IMR-90 (cell line): Measurements from ENCODE around the gene RASSF4. TPM values are rescaled to one million over a fixed set of nuclear protein-coding genes. Genes with fewer than 3 reads are reported as not detected.

Source experiments
- ATAC-seq: fragments of 200-7000 bp; cut with Tn5 transposase; 2 replicates; pipeline ENCODE4 v1.9.1; 2020; ENCODE audit warnings: low read depth, mild to moderate bottlenecking, moderate library complexity
- BruUV-seq: library from RNA; stranded (reverse); fragments of 400-500 nt; replicated peaks from 2 replicates; lab custom pipeline; 2021; lab: Mats Ljungman, UMichigan
- CTCF ChIA-PET: fragments of 300-600 bp; formaldehyde crosslinking; extraction: SDS; loops from one replicate; lab custom pipeline; 2021; ENCODE audit warnings: antibody characterized with exemption; lab: Yijun Ruan, JAX
- POLR2A ChIA-PET: fragments of 300-600 bp; sonication (Branson Sonifier 250); formaldehyde crosslinking; loops from one replicate; lab custom pipeline; 2022; ENCODE audit warnings: antibody characterized with exemption; ENCODE audit not compliant: unreplicated experiment; lab: Charles Lee
- DNase-seq: peaks from one replicate; pipeline ENCODE4 v3.0.0; 2013
- H2AFZ ChIP-seq: replicated peaks from 2 replicates; pipeline ENCODE3; 2013; ENCODE audit warnings: low read length, mild to moderate bottlenecking; ENCODE audit not compliant: poor library complexity
- H2AK5ac ChIP-seq: 2 replicates; pipeline ENCODE4 v1.6.1; 2013; ENCODE audit warnings: low read depth, low read length, inconsistent platforms
- H2AK9ac ChIP-seq: replicated peaks from 2 replicates; pipeline ENCODE3; 2013; ENCODE audit warnings: mild to moderate bottlenecking, low read depth, low read length, moderate library complexity; ENCODE audit not compliant: poor library complexity
- H2BK120ac ChIP-seq: 2 replicates; pipeline ENCODE4 v1.6.1; 2013; ENCODE audit warnings: low read depth, low read length, inconsistent platforms
- H2BK15ac ChIP-seq: 3 replicates; pipeline ENCODE4 v1.6.1; 2013; ENCODE audit warnings: low read depth, low read length, inconsistent platforms
- H2BK20ac ChIP-seq: 2 replicates; pipeline ENCODE4 v1.6.1; 2013; ENCODE audit warnings: low read depth, mild to moderate bottlenecking, inconsistent platforms, low read length, moderate library complexity
- H2BK5ac ChIP-seq: 2 replicates; pipeline ENCODE4 v1.6.1; 2013; ENCODE audit warnings: mild to moderate bottlenecking, low read depth, low read length, inconsistent platforms; ENCODE audit not compliant: poor library complexity, severe bottlenecking
- H3K14ac ChIP-seq: replicated peaks from 2 replicates; pipeline ENCODE4 v1.6.1; 2013; ENCODE audit warnings: low read depth, low read length, inconsistent platforms
- H3K18ac ChIP-seq: 2 replicates; pipeline ENCODE4 v1.6.1; 2013; ENCODE audit warnings: low read depth, low read length, control low read depth
- H3K23ac ChIP-seq: 2 replicates; pipeline ENCODE4 v1.6.1; 2013; ENCODE audit warnings: low read depth, low read length, inconsistent platforms
- H3K27ac ChIP-seq: 2 replicates; pipeline ENCODE4 v1.5.1; 2013; ENCODE audit warnings: mild to moderate bottlenecking, control low read depth, low read length; ENCODE audit not compliant: insufficient read depth
- H3K27me3 ChIP-seq: 2 replicates; pipeline ENCODE4 v1.6.1; 2013; ENCODE audit warnings: low read length; ENCODE audit not compliant: control insufficient read depth, insufficient read depth
- H3K36me3 ChIP-seq: 2 replicates; pipeline ENCODE4 v1.6.1; 2013; ENCODE audit warnings: low read length, mixed read lengths; ENCODE audit not compliant: control insufficient read depth, insufficient read depth
- H3K4ac ChIP-seq: 2 replicates; pipeline ENCODE4 v1.6.1; 2013; ENCODE audit warnings: low read depth, low read length, inconsistent platforms
- H3K4me1 ChIP-seq: 2 replicates; pipeline ENCODE4 v1.6.1; 2013; ENCODE audit warnings: low read length, mixed read lengths; ENCODE audit not compliant: control insufficient read depth, insufficient read depth
- H3K4me2 ChIP-seq: 2 replicates; pipeline ENCODE4 v1.6.1; 2013; ENCODE audit warnings: low read depth, mild to moderate bottlenecking, control low read depth, low read length, moderate library complexity
- H3K4me3 ChIP-seq: 2 replicates; pipeline ENCODE4 v1.5.1; 2013; ENCODE audit warnings: low read depth, mild to moderate bottlenecking, control low read depth, low read length, moderate library complexity; ENCODE audit not compliant: insufficient read depth
- H3K56ac ChIP-seq: 2 replicates; pipeline ENCODE4 v1.6.1; 2013; ENCODE audit warnings: low read length, inconsistent platforms; ENCODE audit not compliant: insufficient read depth; ENCODE audit errors: extremely low read depth
- H3K79me1 ChIP-seq, 2 experiments: 2 replicates each; pipeline ENCODE4 v1.6.1; 2013; ENCODE audit warnings: low read length in 2 of 2, inconsistent platforms in 1 of 2, low read depth in 1 of 2
- H3K9ac ChIP-seq: 2 replicates; pipeline ENCODE4 v1.6.1; 2013; ENCODE audit warnings: low read depth, low read length, control low read depth
- H3K9me1 ChIP-seq: 2 replicates; pipeline ENCODE4 v1.6.1; 2013; ENCODE audit warnings: low read length, inconsistent platforms; ENCODE audit not compliant: insufficient read depth
- H3K9me3 ChIP-seq: 2 replicates; pipeline ENCODE4 v1.6.1; 2013; ENCODE audit warnings: low read length; ENCODE audit not compliant: control insufficient read depth, insufficient read depth
- H4K20me1 ChIP-seq: 2 replicates; pipeline ENCODE4 v1.6.1; 2013; ENCODE audit warnings: low read length, inconsistent platforms; ENCODE audit not compliant: insufficient read depth
- H4K5ac ChIP-seq: 2 replicates; pipeline ENCODE4 v1.6.1; 2013; ENCODE audit warnings: mild to moderate bottlenecking, low read depth, low read length, control low read depth
- H4K8ac ChIP-seq, 2 experiments: 2 replicates each; pipeline ENCODE4 v1.6.1; 2013; ENCODE audit warnings: low read depth in 2 of 2, low read length in 2 of 2, control low read depth in 1 of 2, inconsistent platforms in 1 of 2
- H4K91ac ChIP-seq: 2 replicates; pipeline ENCODE4 v1.6.1; 2013; ENCODE audit warnings: low read depth, low read length, inconsistent platforms; ENCODE audit not compliant: insufficient read depth
- CHD1 ChIP-seq: IDR thresholded peaks from 2 replicates; pipeline ENCODE4 v1.6.1; 2012; ENCODE audit warnings: low read depth, low read length, improper control_type of control experiment
- FOS ChIP-seq: fragments of 150-350 bp; IDR thresholded peaks from 2 replicates; pipeline ENCODE4 v1.6.1; 2016; ENCODE audit warnings: low read depth, low read length
- RAD21 ChIP-seq: IDR thresholded peaks from 2 replicates; pipeline ENCODE4 v1.6.1; 2012; ENCODE audit warnings: low read length, improper control_type of control experiment
- RCOR1 ChIP-seq: IDR thresholded peaks from 2 replicates; pipeline ENCODE4 v1.6.1; 2012; ENCODE audit warnings: mild to moderate bottlenecking, low read length, improper control_type of control experiment; ENCODE audit not compliant: insufficient replicate concordance
- RFX5 ChIP-seq: IDR thresholded peaks from 2 replicates; pipeline ENCODE4 v1.8.0; 2012; ENCODE audit warnings: low read depth, mild to moderate bottlenecking, low read length, moderate library complexity
- WGBS, 2 experiments: methylation state at CpG; one replicate each; pipeline versions ENCODE4 v1.1.5 to v1.1.7; 2013; ENCODE audit warnings: missing lambda C conversion rate in 2 of 2; ENCODE audit not compliant: insufficient read length in 1 of 2; ENCODE audit errors: extremely low coverage in 2 of 2; 5-methylcytosine and 5-hydroxymethylcytosine counted together
- dilution Hi-C: fragments of 300-500 bp; cut with HindIII; formaldehyde crosslinking; loops from one replicate; pipeline ENCODE4 v1.14.3; 2018; ENCODE audit warnings: low sequenced_read_pairs; ENCODE audit not compliant: unreplicated experiment
- in situ Hi-C: fragments of 300-500 bp; cut with MboI; formaldehyde crosslinking; loops from 3 replicates; pipeline ENCODE4 v1.14.3; 2019; ENCODE audit warnings: low sequenced_read_pairs, inconsistent platforms, mixed read lengths
- intact Hi-C: fragments of 100-400 bp; cut with micrococcal nuclease; formaldehyde crosslinking; loops from 2 replicates; pipeline ENCODE4 v1.10.0; 2022
- polyA plus RNA-seq, 3 experiments: library from polyadenylated mRNA; depleted of rRNA; stranded (reverse); fragments of >200 nt; gene quantifications; 2 replicates each; pipeline ENCODE4 v1.2.3, GENCODE V29; 2012; ENCODE audit warnings: low replicate concordance in 1 of 3
- total RNA-seq: library from RNA; depleted of rRNA; stranded (reverse); fragments of >200 nt; gene quantifications from 2 replicates; pipeline ENCODE4 v1.2.3, GENCODE V29; 2012
- TF ChIP-seq, protein P1 (sequence below): fragments of 150-350 bp; IDR thresholded peaks from 2 replicates; pipeline ENCODE4 v1.6.1; 2017; ENCODE audit warnings: mild to moderate bottlenecking, antibody characterized with exemption, low read length, low read depth

The RASSF4 gene
- total and polyA plus RNA-seq, 2 of the 4 experiments (the other 2 are of a cell fraction): 5.9 to 8.6 TPM

DNA sequence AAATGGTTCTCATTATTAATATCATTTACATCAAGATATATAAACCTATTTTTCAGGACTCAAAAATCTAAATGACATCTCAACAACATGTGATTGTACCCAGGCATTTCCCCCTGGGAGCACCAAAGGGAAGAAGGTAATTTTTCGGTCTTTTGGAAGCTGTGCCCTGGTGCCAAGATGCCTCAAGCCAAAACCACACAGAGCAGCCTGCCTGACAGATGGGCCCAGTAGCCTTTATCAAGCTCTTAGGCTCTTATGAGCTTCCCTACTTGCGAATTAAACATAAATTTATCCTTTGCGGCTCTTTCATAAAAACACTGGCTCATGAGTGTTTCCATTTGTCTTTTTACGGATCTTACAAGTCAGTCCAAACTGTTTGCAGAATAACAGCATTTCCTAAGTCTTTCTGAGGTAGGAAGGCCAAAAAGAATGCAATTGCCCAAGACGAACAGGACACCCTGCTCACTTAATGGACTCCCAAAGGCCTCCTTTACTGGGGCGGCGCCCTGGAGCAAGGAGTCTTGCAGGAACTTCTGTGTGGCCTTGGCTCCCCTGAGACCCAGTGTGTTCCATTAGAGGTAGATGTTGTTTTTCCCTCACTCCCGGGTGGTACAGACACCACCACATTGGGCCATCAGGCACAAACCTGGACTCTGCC lies 4.1 kb upstream of the RASSF4 start:
- no peak overlapping the region for H2AK9ac ChIP-seq
- DNase-seq: no peak
- H4K5ac ChIP-seq: no peak overlapping the region
- ChIA-PET POLR2A (no interaction called here), CTCF (no interaction called here)
- TF ChIP-seq, protein P1, sequence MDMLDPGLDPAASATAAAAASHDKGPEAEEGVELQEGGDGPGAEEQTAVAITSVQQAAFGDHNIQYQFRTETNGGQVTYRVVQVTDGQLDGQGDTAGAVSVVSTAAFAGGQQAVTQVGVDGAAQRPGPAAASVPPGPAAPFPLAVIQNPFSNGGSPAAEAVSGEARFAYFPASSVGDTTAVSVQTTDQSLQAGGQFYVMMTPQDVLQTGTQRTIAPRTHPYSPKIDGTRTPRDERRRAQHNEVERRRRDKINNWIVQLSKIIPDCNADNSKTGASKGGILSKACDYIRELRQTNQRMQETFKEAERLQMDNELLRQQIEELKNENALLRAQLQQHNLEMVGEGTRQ: no peak
- TF ChIP-seq RCOR1 (no peak), RAD21 (no peak), CHD1 (no peak), FOS (no peak), RFX5 (no peak)
- H3K79me1 ChIP-seq: peaks cover 11 to 27% of the 10 kb centered on the region in 2 experiments; a peak in 3 of 4 replicates
- H3K14ac ChIP-seq: no peak overlapping the region
- peaks cover 13% of the 10 kb centered on the region for H3K4me1 ChIP-seq
- no peak overlapping the region for H2AFZ ChIP-seq
- ATAC-seq: no peak
- H3K9ac ChIP-seq: no peak overlapping the region
- H3K9me3 ChIP-seq: peaks cover 2% of the 10 kb centered on the region; the same call in 1 of the 2 replicates
- no peak overlapping the region for H3K4me3 ChIP-seq
- no peak overlapping the region for H3K18ac ChIP-seq
- in situ Hi-C loops: no loop called here
- H2AK5ac ChIP-seq: no peak overlapping the region
- no peak overlapping the region for H3K27ac ChIP-seq
- H4K8ac ChIP-seq: no peak overlapping the region
- no peak overlapping the region for H3K56ac ChIP-seq
- no peak overlapping the region for H2BK20ac ChIP-seq
- H2BK15ac ChIP-seq: no peak overlapping the region
- WGBS, 2 experiments: no CpG with 5 or more reads among the region's 8 CpGs
- no TSS peak for BruUV-seq
- peaks cover 13% of the 10 kb centered on the region for H3K9me1 ChIP-seq
- H3K23ac ChIP-seq: no peak overlapping the region
- H3K4me2 ChIP-seq: no peak overlapping the region
- dilution Hi-C loops: no loop called here
- H4K20me1 ChIP-seq: no peaks in the 10 kb centered on the region
- no peak overlapping the region for H4K91ac ChIP-seq
- H3K4ac ChIP-seq: no peak overlapping the region
- no peak overlapping the region for H2BK5ac ChIP-seq
- H2BK120ac ChIP-seq: no peak overlapping the region
- intact Hi-C loops: no loop called here
- no peaks in the 10 kb centered on the region for H3K27me3 ChIP-seq
- H3K36me3 ChIP-seq: peaks cover 8% of the 10 kb centered on the region; the same call in 1 of the 2 replicates
